NOMO-1 (cell line): Measurements from ENCODE around the gene CEP126.

Source experiments
- DNase-seq, 2 experiments: peaks; one replicate each; lab custom pipeline; 2025; ENCODE audit not compliant: unreplicated experiment in 2 of 2; lab: John Stamatoyannopoulos, UW

CEP126 gene, protein sequence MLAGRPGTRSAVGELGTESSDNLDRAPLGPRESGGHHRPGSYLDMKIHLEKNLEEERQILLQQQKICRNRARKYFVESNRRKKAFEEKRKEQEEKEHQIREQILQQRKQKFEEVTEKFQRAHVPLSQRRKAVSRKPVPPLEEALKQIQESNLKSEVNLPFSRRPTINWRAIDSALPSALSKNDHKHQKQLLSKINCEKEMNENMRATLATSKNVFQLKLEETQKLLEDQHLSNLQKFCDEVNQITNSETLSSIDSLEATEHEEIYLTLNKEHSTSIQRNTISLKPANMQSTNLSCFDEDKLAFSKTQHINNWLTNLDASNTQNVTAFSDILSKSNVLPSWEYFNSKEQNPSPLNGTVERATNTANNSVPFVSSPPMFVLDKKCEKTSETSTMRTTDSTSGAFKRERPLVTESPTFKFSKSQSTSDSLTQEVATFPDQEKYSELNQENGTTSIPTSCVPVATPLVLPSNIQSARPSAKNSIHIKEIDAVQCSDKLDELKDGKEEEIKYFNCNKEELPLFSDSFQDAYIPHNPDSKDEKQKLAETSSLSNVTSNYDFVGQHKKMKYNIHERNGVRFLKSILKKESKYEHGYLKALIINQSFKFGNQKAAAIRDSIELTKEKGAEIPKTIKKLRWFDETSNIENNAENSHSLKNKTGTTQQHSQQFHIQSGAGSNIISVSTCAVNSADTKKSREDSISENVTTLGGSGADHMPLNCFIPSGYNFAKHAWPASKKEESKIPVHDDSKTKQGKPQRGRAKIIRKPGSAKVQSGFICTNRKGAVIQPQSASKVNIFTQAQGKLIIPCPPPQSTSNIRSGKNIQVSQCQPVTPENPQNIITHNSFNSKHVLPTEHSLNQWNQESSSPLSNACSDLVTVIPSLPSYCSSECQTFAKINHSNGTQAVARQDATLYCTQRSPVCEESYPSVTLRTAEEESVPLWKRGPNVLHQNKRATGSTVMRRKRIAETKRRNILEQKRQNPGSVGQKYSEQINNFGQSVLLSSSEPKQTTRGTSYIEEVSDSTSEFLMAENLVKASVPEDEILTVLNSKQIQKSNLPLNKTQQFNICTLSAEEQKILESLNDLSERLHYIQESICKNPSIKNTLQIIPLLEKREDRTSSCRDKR

GRCh38 chr11:101914738-101915426 is at the start of gene CEP126:
Gene CEP126, plus strand, starts transcription at chr11:101915010. Its CDS starts 275 bp downstream, at chr11:101915285.
- peak; percentile 64 to 73 for DNase-seq

GRCh38 chr11:101866619-101867491 is 48.0 kb upstream of the CEP126 start:
- no peak for DNase-seq

- DNase-seq = no peak
These were observed 46.9 kb upstream of the CEP126 start for GRCh38 chr11:101867951-101868350.

GRCh38 chr11:101870510-101870909 is 44.3 kb upstream of the CEP126 start:
- DNase-seq = no peak

DNA sequence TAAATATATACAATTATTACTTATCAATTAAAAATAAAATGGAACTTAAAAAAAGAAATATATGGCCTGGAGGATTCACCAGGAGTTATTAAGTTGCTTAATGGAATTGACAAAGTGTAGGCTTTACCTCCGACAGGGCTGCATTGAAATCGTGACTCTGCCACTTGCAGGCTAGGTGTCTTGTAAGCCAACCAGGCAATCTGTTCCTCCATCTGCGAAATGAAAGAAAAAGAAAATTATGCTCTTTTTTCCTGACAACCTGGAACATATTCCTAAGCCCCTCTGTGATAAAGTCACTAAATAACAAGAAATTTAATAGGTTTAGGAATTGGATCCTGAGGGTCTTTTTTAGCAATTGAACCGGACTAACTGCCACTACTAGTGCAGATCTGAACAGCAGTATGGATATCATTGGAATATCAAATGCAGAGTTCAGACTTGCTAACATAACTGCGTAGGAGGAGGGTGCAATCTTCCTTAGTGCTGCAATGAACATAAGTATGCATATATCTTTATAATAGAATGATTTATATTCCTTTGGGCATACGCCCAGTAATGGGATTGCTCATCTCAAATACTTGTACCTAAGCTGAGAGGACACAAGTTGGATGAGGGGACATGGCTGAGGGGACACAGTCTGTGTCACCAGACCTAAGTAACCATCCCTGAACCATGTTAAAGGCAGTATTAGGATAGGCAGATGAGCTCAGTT is 42.5 kb upstream of the CEP126 start:
- no peak for DNase-seq

GRCh38 chr11:101880222-101880621 is 34.6 kb upstream of the CEP126 start:
- DNase-seq = peak in 1 of 2 experiments; percentile 6

GRCh38 chr11:101881586-101881985 is 33.2 kb upstream of the CEP126 start:
- no peak for DNase-seq

GRCh38 chr11:101885631-101886030 is 29.2 kb upstream of the CEP126 start:
- DNase-seq = no peak

GRCh38 chr11:101889767-101890166 is 25.0 kb upstream of the CEP126 start:
- no peak for DNase-seq

DNA sequence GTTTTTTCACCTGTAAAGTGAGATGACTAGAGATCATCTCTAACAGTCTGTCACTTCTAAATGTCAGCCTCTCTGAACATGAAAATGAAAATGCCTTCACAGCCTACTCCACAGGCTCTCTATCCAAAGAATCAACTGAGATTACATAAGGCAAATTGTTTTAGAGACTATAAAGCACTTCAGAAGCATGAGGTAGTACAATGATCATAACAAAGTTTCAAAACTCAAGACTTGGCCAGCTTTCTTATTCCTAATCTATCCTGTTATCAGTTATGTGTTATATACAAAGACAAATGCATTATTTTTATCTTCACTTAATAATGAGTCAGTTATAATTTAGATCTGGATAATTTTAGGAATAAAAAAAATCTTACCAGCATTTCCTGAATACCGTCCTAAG is 20.3 kb upstream of the CEP126 start:
- no peak for DNase-seq

DNA sequence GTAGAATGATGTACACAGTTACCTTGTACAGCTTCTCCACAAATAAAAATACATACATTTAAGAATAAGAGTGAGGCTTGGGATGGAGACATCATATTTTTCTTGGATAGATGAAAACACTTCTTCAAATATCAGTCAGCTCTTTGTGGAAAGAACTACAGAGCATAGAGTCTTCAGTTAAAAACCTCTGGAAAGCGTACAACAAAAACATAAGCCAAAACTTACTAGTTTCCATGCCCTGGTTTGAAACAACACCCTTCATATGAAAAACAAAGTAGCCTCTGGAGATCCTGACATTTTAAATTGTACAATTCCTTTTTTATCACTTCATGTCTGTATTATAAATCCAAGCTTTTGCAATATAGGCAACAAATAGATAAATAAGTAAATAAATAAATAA is 7.0 kb upstream of the CEP126 start:
- no peak for DNase-seq

DNA sequence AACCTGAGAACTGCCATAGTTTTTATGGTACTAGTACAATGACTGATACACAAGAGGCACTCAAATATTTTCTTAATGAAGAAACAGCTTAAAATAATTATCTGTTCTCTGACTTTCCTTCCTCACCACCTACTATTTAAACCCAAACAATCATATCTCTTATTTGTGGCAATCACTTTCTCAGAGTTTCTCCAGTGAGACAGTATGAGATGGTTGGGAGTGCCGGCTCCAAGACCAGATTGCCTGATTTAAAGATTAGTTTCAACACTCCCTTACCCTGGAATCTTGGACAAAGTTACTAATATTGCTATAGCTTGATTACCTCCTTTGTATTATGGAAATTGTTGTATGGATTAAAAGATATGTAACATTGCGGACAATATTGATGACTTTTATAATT is 5.7 kb upstream of the CEP126 start:
- DNase-seq = no peak

DNA sequence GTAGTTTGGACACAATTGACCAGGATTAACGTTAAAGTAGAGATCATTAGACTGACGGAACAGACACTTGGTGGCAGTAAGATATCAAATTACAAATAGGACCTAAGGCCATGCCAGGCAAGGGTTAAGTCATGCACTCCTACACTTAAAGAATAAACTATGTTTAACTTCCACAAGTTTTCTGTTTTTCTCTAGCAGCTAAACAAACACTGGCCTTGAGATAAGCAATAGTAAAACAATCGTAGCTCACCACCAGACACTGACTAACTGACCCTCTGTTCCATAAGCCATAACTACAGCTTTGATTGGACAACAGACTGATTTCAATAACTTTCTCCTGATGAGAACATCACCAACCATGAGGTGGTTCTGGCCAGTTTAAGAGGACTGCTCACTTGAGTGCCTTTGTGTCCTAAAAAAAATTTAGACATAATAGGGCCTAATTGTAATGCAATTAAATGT is 2.0 kb upstream of the CEP126 start:
- no peak for DNase-seq

DNA sequence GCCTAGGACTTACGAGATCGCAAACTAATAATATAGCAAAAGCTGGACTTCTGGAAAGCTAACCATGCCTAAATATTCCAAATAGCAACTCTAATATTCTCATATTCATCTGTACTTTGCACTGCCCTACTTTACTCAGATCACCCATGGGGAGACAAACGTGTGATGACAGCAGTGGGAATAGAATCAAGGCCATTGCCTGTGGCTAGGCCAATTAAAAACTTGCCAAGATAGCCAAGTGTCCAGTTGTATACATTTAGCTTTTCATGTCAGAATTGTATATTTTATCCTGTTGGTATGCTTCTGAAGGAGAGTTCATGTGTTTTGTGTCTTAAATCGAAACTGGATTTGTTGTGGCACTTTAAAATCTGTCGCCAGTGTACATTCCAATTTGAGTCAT is 1.2 kb upstream of the CEP126 start:
- DNase-seq = no peak

DNA sequence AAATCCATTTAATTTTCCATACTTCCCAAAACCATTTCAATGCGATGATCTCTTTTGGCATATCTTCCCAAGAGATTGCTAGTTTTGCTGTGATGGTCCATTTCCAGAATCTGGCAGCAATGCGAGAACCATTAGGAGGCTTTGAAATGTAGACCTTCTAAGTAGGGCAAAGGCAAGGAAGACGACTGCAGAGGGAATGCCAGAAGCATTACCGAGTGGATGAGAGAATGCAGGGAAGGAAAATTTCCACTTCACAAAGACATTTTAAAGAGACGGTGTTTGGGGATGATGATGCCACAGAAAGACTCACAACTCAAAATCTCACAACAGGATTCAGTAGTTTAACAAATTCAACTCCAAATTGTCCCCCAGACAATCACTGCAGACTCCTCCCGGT is 471 bp upstream of the CEP126 start:
- DNase-seq = no peak

- peak; percentile 45 to 82 for DNase-seq
These were observed 1.0 kb downstream of the CEP126 start for GRCh38 chr11:101915791-101916291.

DNA sequence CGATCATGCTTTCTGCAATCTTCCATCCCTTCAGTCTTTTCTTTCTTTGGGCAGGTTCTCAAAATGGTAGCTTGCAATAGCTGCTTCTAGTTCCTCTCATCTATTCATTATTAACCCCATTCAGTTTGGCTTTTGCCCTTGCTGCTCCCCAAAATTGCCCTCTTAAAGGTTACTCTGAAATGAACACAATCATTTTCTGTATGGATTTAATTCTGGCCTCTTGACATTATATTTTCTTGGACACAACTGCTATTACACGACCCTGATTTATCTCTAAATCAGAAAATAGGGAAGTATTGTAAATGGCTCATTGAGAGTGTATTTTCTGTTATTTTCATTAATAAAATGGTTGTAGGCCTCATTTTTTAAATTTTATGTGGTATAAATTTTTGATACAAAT is 1.6 kb downstream of the CEP126 start, which contains the start of gene ANGPTL5:
Gene ANGPTL5, minus strand, starts transcription at position 101 of the 400 bp plus-strand sequence. CDS start 8,613 bp downstream, outside the sequence.
- no peak for DNase-seq

DNA sequence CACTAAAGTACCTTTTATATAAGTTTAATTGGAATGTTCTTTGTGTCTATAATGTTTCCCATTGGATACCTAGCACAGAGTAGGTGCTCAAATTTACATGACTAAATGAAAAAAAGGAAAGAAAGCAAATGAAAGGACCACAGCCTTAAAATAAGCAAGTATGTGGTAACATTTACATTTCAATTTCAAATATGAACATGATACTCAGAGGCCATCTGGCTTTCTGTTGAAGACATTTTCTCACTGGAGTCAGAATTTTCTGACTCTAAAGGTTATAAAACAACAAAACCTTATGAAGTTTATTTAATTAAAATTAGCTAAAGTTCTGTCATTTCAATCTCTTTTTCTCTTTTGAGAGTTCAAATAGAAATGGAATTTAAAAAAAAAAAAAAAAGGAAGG is 2.4 kb downstream of the CEP126 start:
- DNase-seq = no peak

- no peak for DNase-seq
These were observed 6.2 kb downstream of the CEP126 start for GRCh38 chr11:101920992-101921391.
